NB4 (cell line): Measurements from ENCODE around the gene FGF14.
A peak's percentile ranks its signal among the peaks of the same experiment; 100 is the strongest.

Experiments
- CTCF ChIP-seq: IDR thresholded peaks from one replicate; pipeline ENCODE4 v1.5.1; 2012; ENCODE audit warnings: low read depth, low read length
- POLR2A ChIP-seq: IDR thresholded peaks from 2 replicates; pipeline ENCODE4 v1.6.1; 2011; ENCODE audit warnings: mild to moderate bottlenecking; ENCODE audit not compliant: insufficient read length; ENCODE audit errors: extremely low read depth

GRCh38 chr13:102141625-102142472, 260.0 kb downstream of the FGF14 start:
- peak; percentile 56 for TF ChIP-seq CTCF
- TF ChIP-seq POLR2A, result no peak
